GM18498 (cell line): ENCODE measurements around the gene JPT1.
A peak's percentile ranks its signal among the peaks of the same experiment; 100 is the strongest.
"Not testable (repeated sequence)": the region's sequence is repeated elsewhere in the genome, so short reads cannot be mapped to it uniquely, and the experiment has no call there.

Experiments
- ATAC-seq: cut with Tn5 transposase; IDR thresholded peaks from one replicate; pipeline ENCODE4 v1.9.1; 2021; ENCODE audit warnings: mild to moderate bottlenecking, moderate library complexity; ENCODE audit not compliant: unreplicated experiment

The JPT1 gene

GRCh38 chr17:75154195-75155106 is at the start of gene JPT1:
TSS of gene JPT1 (minus strand) at chr17:75154512. CDS start at chr17:75154397, 115 bp downstream.
- ATAC-seq, result peak; percentile 94

GRCh38 chr17:75199886-75200618 is 45.7 kb upstream of the JPT1 start:
- no peak for ATAC-seq

- no peak for ATAC-seq
These were observed 40.6 kb upstream of the JPT1 start for GRCh38 chr17:75194879-75195278.

GRCh38 chr17:75191584-75191983 is 37.3 kb upstream of the JPT1 start:
- ATAC-seq, result no peak

- ATAC-seq, result no peak
These were observed 34.3 kb upstream of the JPT1 start for GRCh38 chr17:75188614-75189013.

- ATAC-seq, result no peak
These were observed 29.9 kb upstream of the JPT1 start for GRCh38 chr17:75183999-75184884.

GRCh38 chr17:75182569-75183436 is 28.5 kb upstream of the JPT1 start, which contains the start of gene SUMO2:
TSS of gene SUMO2 (minus strand) at chr17:75182959. CDS start at chr17:75182834, 125 bp downstream.
- ATAC-seq, result peak; percentile 79

GRCh38 chr17:75182319-75182568 is 27.9 kb upstream of the JPT1 start:
- no peak for ATAC-seq

- peak; percentile 29 for ATAC-seq
These were observed 27.5 kb upstream of the JPT1 start for GRCh38 chr17:75181608-75182318.

- ATAC-seq, result no peak
These were observed 26.8 kb upstream of the JPT1 start for GRCh38 chr17:75181110-75181509.

- ATAC-seq, result no peak
These were observed 24.1 kb upstream of the JPT1 start for GRCh38 chr17:75178453-75178852.

GRCh38 chr17:75176625-75177024 is 22.3 kb upstream of the JPT1 start:
- no peak for ATAC-seq

GRCh38 chr17:75174996-75175395 is 20.7 kb upstream of the JPT1 start:
- ATAC-seq, result no peak

GRCh38 chr17:75173526-75173925 is 19.2 kb upstream of the JPT1 start:
- ATAC-seq, result no peak

GRCh38 chr17:75168998-75169397 is 14.7 kb upstream of the JPT1 start:
- no peak for ATAC-seq

- ATAC-seq, result not testable (repeated sequence)
These were observed 10.3 kb upstream of the JPT1 start for GRCh38 chr17:75164606-75165005.

- ATAC-seq, result no peak
These were observed 8.8 kb upstream of the JPT1 start for GRCh38 chr17:75163074-75163473.

- no peak for ATAC-seq
These were observed 5.9 kb upstream of the JPT1 start for GRCh38 chr17:75160211-75160610.

GRCh38 chr17:75159196-75160031 is 5.1 kb upstream of the JPT1 start:
- no peak for ATAC-seq
